ENCODE results near the gene VPS35L.
"Not testable (repeated sequence)": the region's sequence is repeated elsewhere in the genome, so short reads cannot be mapped to it uniquely, and the experiment has no call there.

- TF ChIP-seq CTCF (conservative IDR thresholded peaks at IDR 0.05; ENCODE audit: low read depth, low read length); EZH2 (IDR thresholded peaks at IDR 0.05; ENCODE audit: borderline replicate concordance, low read depth, low read length, poor library complexity, severe bottlenecking): not testable (repeated sequence)
Observed at GRCh38 chr16:19665313-19665712, 109.8 kb downstream of the VPS35L start.

Data from A673 (cell line).